ENCODE measurements around the gene UPK3A. TPM values are rescaled to one million over a fixed set of nuclear protein-coding genes. Genes with fewer than 3 reads are reported as not detected.
"Not testable (repeated sequence)": the region's sequence is repeated elsewhere in the genome, so short reads cannot be mapped to it uniquely, and the experiment has no call there.

The UPK3A gene
- polyA plus RNA-seq, 3 donors, result 6.0 to 19.0 (median 14.0) TPM

DNA sequence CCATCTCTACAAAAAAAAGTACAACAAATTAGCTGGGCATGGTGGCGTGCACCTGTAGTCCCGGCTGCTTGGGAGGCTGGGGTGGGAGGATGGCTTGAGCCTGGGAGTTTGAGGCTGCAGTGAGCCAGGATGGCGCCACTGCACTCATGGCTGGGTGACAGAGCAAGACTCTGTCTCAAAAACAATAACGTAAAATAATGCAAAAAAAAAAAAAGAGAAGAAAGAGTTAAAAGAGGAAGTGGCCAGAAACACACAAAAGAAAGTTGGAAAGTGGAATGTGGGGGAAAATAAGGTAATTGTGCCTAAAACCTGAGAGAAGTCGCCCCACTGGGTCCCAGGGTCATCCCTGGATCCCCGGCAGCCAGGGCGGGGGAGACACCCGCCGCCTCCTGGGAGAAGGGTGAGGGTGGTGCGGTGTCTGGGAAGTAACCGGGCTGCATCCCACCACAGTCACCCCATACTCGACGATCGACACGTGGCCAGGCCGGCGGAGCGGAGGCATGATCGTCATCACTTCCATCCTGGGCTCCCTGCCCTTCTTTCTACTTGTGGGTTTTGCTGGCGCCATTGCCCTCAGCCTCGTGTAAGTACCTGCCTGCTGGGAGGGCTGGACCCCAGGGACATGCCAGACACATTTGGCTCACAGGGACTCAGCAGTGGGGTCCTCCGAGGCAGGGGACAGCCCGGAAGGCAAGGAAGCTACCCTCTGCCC is 8.1 kb downstream of the UPK3A start:
- no peaks in the 10 kb centered on the region for H4K20me1 ChIP-seq (ENCODE audit: insufficient read depth, low read length)
- H3K27ac Mint-ChIP-seq, result peak overlapping the region in 3 of 7 donors; percentile 26 to 89 (median 75)
- peak overlapping the region; percentile 55 for H2AFZ ChIP-seq (ENCODE audit: insufficient read depth, low read depth, low read length, poor library complexity, severe bottlenecking)
- H3K27me3 ChIP-seq (ENCODE audit: control insufficient read depth in 2 of 2, insufficient read depth in 2 of 2, low read length in 2 of 2), result no peaks in the 10 kb centered on the region
- no peaks in the 10 kb centered on the region for H3K79me2 ChIP-seq (ENCODE audit: insufficient read depth, low read length)
- H3K4me3 Mint-ChIP-seq, result peak overlapping the region; percentile 0 to 72
- H3K27me3 Mint-ChIP-seq (ENCODE audit: low read depth in 3 of 3), result no peaks in the 10 kb centered on the region
- 45% methylated on average over 9 of the region's 23 CpGs for WGBS (ENCODE audit: insufficient coverage)
- H3K9ac ChIP-seq (ENCODE audit: insufficient read depth, low read length, poor library complexity, severe bottlenecking), result no peak overlapping the region
- H3K4me3 ChIP-seq (replicated peaks in 1 of 3; ENCODE audit: low read depth in 2 of 3, low read length in 3 of 3), result peak overlapping the region in 1 of 3 experiments; percentile 27
- peaks cover 0 to 5% (median 0%) of the 10 kb centered on the region in 7 donors for H3K9me3 Mint-ChIP-seq
- H3K27ac ChIP-seq (ENCODE audit: low read depth in 1 of 2, low read length in 2 of 2), result peak overlapping the region; percentile 64 to 65
- H3K36me3 Mint-ChIP-seq, result no peaks in the 10 kb centered on the region
- TF ChIP-seq, protein P1, sequence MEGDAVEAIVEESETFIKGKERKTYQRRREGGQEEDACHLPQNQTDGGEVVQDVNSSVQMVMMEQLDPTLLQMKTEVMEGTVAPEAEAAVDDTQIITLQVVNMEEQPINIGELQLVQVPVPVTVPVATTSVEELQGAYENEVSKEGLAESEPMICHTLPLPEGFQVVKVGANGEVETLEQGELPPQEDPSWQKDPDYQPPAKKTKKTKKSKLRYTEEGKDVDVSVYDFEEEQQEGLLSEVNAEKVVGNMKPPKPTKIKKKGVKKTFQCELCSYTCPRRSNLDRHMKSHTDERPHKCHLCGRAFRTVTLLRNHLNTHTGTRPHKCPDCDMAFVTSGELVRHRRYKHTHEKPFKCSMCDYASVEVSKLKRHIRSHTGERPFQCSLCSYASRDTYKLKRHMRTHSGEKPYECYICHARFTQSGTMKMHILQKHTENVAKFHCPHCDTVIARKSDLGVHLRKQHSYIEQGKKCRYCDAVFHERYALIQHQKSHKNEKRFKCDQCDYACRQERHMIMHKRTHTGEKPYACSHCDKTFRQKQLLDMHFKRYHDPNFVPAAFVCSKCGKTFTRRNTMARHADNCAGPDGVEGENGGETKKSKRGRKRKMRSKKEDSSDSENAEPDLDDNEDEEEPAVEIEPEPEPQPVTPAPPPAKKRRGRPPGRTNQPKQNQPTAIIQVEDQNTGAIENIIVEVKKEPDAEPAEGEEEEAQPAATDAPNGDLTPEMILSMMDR (IDR thresholded peaks at IDR 0.05), result no peak
- intact Hi-C loops (cut with micrococcal nuclease), result no loop called here
- peak overlapping the region; percentile 1 for H3K4me2 ChIP-seq (replicated peaks; ENCODE audit: extremely low read depth, low read length, poor library complexity, severe bottlenecking)
- peak; percentile 48 to 57 (median 53) for DNase-seq
- peaks cover 29% of the 10 kb centered on the region for H3K4me1 Mint-ChIP-seq
- no peaks in the 10 kb centered on the region for H3K9me3 ChIP-seq (replicated peaks in 1 of 2; ENCODE audit: control insufficient read depth in 1 of 2, insufficient read depth in 1 of 2, low read length in 2 of 2)
- H3K4me1 ChIP-seq (ENCODE audit: control insufficient read depth in 1 of 2, insufficient read depth in 2 of 2, low read length in 2 of 2), result peaks cover 77 to 85% of the 10 kb centered on the region in 2 donors
- H3K36me3 ChIP-seq (replicated peaks in 1 of 2; ENCODE audit: control insufficient read depth in 1 of 2, insufficient read depth in 2 of 2, low read length in 2 of 2), result no peaks in the 10 kb centered on the region

DNA sequence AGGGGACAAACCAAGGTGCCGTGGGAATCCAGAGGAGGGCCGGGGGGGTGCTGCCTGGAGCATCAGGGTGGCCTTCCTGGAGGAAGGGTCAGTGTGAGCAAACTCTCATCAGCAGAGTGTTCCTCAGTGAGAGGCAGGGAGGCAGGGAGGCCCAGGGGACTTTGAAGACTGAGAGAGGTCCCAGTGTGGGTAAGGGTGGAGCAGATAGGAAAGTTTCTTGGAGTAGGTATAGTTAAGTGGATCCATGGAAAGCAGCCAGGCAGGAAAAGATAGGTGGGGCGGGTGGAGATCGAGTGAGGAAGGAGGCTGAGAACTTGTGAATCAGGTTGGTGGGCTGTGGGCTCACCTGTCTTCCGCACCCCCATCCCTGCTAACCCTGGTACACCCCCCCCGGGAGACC is 9.3 kb downstream of the UPK3A start:
- peaks cover 0 to 3% of the 10 kb centered on the region in 2 donors for H3K36me3 Mint-ChIP-seq
- H3K27ac Mint-ChIP-seq, result peak overlapping the region in 3 of 7 donors; percentile 26 to 50 (median 50)
- H3K9me3 Mint-ChIP-seq, result peaks cover 0 to 5% (median 0%) of the 10 kb centered on the region in 7 donors

DNA sequence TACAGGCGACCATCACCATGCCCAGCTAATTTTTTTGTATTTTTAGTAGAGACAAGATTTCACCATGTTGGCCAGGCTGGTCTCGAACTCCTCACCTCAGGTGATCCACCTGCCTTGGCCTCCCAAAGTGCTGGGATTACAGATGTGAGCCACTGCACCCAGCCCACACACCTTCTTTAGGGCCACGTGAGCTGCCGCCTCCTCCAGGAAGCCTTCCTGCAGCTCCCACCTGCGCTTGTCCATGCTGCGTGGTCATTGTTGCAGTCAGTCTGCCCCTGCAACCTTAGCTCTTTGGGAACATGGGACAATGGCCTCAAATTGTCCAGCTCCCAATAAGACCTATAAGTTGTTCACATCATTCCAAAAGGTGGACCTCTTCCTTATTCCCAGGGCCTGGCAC is 10.3 kb downstream of the UPK3A start:
- H3K27me3 Mint-ChIP-seq (ENCODE audit: low read depth in 3 of 3); intact Hi-C loops (cut with micrococcal nuclease); H3K27me3 ChIP-seq (ENCODE audit: control insufficient read depth in 2 of 2, insufficient read depth in 2 of 2, low read length in 2 of 2); H4K20me1 ChIP-seq (ENCODE audit: insufficient read depth, low read length); H3K9me3 Mint-ChIP-seq; DNase-seq; H3K4me2 ChIP-seq (replicated peaks; ENCODE audit: extremely low read depth, low read length, poor library complexity, severe bottlenecking); H3K4me3 Mint-ChIP-seq; H3K36me3 ChIP-seq (replicated peaks in 1 of 2; ENCODE audit: control insufficient read depth in 1 of 2, insufficient read depth in 2 of 2, low read length in 2 of 2); H3K4me3 ChIP-seq (replicated peaks in 1 of 3; ENCODE audit: low read depth in 2 of 3, low read length in 3 of 3); H3K9ac ChIP-seq (ENCODE audit: insufficient read depth, low read length, poor library complexity, severe bottlenecking); H3K9me3 ChIP-seq (replicated peaks in 1 of 2; ENCODE audit: control insufficient read depth in 1 of 2, insufficient read depth in 1 of 2, low read length in 2 of 2); H2AFZ ChIP-seq (ENCODE audit: insufficient read depth, low read depth, low read length, poor library complexity, severe bottlenecking); H3K27ac ChIP-seq (ENCODE audit: low read depth in 1 of 2, low read length in 2 of 2); H3K79me2 ChIP-seq (ENCODE audit: insufficient read depth, low read length); H3K27ac Mint-ChIP-seq; H3K36me3 Mint-ChIP-seq: not testable (repeated sequence)
- peaks cover 33% of the 10 kb centered on the region for H3K4me1 Mint-ChIP-seq
- WGBS (ENCODE audit: insufficient coverage), result 94% methylated on average over 5 of the region's 6 CpGs
- H3K4me1 ChIP-seq (ENCODE audit: control insufficient read depth in 1 of 2, insufficient read depth in 2 of 2, low read length in 2 of 2), result peaks cover 57 to 69% of the 10 kb centered on the region in 2 donors

More for the DNA sequence above, 9.3 kb downstream of the UPK3A start:
- H3K4me2 ChIP-seq (replicated peaks; ENCODE audit: extremely low read depth, low read length, poor library complexity, severe bottlenecking), result no peak overlapping the region
- no peaks in the 10 kb centered on the region for H3K27me3 ChIP-seq (ENCODE audit: control insufficient read depth in 2 of 2, insufficient read depth in 2 of 2, low read length in 2 of 2)
- H3K4me3 ChIP-seq (replicated peaks in 1 of 3; ENCODE audit: low read depth in 2 of 3, low read length in 3 of 3), result no peak overlapping the region
- no peak overlapping the region for H3K9ac ChIP-seq (ENCODE audit: insufficient read depth, low read length, poor library complexity, severe bottlenecking)
- TF ChIP-seq, protein P1 (IDR thresholded peaks at IDR 0.05), result no peak
- no peak overlapping the region for H3K27ac ChIP-seq (ENCODE audit: low read depth in 1 of 2, low read length in 2 of 2)
- no peak overlapping the region for H2AFZ ChIP-seq (ENCODE audit: insufficient read depth, low read depth, low read length, poor library complexity, severe bottlenecking)
- intact Hi-C loops (cut with micrococcal nuclease), result no loop called here
- no peaks in the 10 kb centered on the region for H4K20me1 ChIP-seq (ENCODE audit: insufficient read depth, low read length)
- no peaks in the 10 kb centered on the region for H3K79me2 ChIP-seq (ENCODE audit: insufficient read depth, low read length)
- WGBS (ENCODE audit: insufficient coverage), result 95% methylated on average over 3 of the region's 6 CpGs
- H3K9me3 ChIP-seq (replicated peaks in 1 of 2; ENCODE audit: control insufficient read depth in 1 of 2, insufficient read depth in 1 of 2, low read length in 2 of 2), result no peaks in the 10 kb centered on the region
- H3K4me1 ChIP-seq (ENCODE audit: control insufficient read depth in 1 of 2, insufficient read depth in 2 of 2, low read length in 2 of 2), result peaks cover 66 to 77% of the 10 kb centered on the region in 2 donors
- Mint-ChIP-seq H3K4me1 (peaks cover 32% of the 10 kb centered on the region), H3K27me3 (ENCODE audit: low read depth in 3 of 3) (peaks cover 0 to 4% (median 3%) of the 10 kb centered on the region in 3 donors), H3K4me3 (peak overlapping the region in 1 of 2 donors; percentile 44)
- H3K36me3 ChIP-seq (replicated peaks in 1 of 2; ENCODE audit: control insufficient read depth in 1 of 2, insufficient read depth in 2 of 2, low read length in 2 of 2), result no peaks in the 10 kb centered on the region
- no peak for DNase-seq
